Fibroblast of mammary gland (primary cell): ENCODE data around the gene PACS2.
"Not testable (repeated sequence)": the region's sequence is repeated elsewhere in the genome, so short reads cannot be mapped to it uniquely, and the experiment has no call there.

Experiments
- DNase-seq: peaks from one replicate; pipeline ENCODE4 v3.0.0-alpha.2; 2010; ENCODE audit warnings: low read depth
- H3K4me3 ChIP-seq: 2 replicates; pipeline ENCODE4 v1.5.1; 2011; ENCODE audit warnings: low read depth, mild to moderate bottlenecking, low read length, moderate library complexity; ENCODE audit not compliant: control insufficient read depth
- TF ChIP-seq, protein P1 (sequence below): conservative IDR thresholded peaks from 2 replicates; pipeline ENCODE4 v1.5.1; 2011; ENCODE audit warnings: low read depth, low read length, inconsistent platforms; ENCODE audit not compliant: control insufficient read depth, insufficient read depth

PACS2 gene

DNA sequence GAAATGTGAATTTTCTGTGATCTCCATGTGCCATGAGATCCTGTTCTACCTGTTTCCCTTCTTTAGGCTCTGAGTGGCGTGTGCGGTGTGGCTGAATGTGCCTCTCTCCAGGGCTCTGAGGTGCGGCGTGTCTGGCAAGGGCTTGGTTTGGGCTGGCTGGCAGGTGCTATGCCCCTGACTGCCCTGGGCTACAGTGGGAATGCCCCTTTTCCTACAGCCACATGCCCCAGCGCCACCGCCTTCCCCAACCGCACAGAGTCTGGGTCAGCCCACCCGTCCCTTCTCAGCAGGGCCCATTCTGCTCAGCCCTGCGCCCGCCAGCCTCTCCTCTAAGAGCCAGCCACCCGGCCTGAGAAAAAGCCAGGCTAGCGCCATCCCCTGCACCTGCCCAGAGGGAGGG lies 41.5 kb upstream of the PACS2 start:
- no peak for DNase-seq
- no peak overlapping the region for H3K4me3 ChIP-seq
- TF ChIP-seq, protein P1, sequence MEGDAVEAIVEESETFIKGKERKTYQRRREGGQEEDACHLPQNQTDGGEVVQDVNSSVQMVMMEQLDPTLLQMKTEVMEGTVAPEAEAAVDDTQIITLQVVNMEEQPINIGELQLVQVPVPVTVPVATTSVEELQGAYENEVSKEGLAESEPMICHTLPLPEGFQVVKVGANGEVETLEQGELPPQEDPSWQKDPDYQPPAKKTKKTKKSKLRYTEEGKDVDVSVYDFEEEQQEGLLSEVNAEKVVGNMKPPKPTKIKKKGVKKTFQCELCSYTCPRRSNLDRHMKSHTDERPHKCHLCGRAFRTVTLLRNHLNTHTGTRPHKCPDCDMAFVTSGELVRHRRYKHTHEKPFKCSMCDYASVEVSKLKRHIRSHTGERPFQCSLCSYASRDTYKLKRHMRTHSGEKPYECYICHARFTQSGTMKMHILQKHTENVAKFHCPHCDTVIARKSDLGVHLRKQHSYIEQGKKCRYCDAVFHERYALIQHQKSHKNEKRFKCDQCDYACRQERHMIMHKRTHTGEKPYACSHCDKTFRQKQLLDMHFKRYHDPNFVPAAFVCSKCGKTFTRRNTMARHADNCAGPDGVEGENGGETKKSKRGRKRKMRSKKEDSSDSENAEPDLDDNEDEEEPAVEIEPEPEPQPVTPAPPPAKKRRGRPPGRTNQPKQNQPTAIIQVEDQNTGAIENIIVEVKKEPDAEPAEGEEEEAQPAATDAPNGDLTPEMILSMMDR = no peak

GRCh38 chr14:105274637-105275036 lies 39.9 kb upstream of the PACS2 start:
- DNase-seq = no peak
- TF ChIP-seq, protein P1 = no peak
- no peak overlapping the region for H3K4me3 ChIP-seq

DNA sequence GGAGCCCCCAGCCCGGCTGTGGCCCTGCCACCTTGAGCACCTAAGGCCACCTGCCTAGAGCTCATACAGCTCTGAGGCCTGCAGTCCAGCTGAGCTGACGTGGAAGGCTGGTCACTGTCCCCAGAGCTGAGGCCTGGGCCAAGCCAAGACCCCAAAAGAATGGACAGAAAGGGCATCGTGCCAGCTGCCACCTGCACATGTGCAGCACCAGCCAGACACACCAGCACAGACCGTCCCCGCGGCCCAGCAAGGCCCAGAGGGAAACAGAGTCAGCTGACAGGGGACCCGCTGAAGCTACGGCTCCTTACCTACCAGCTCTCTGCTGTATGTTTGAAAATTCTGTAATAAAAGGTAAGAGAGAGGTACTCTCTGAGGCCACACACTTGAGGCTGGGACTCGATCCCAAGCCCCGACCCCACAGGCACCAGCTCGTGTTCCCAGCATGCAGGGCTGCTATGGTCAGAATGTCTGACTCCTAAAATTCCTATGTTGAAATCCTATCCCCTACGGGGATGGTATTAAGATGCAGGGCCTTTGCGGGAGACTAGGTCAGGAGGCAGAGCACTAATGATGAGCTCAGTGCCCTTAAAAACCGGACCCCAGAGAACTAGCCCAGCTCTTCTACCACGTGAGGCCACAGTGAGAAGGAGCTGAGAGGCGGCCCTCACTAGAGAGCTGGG lies 39.1 kb upstream of the PACS2 start:
- no peak overlapping the region for H3K4me3 ChIP-seq
- peak; percentile 94 for DNase-seq
- TF ChIP-seq, protein P1 = no peak

DNA sequence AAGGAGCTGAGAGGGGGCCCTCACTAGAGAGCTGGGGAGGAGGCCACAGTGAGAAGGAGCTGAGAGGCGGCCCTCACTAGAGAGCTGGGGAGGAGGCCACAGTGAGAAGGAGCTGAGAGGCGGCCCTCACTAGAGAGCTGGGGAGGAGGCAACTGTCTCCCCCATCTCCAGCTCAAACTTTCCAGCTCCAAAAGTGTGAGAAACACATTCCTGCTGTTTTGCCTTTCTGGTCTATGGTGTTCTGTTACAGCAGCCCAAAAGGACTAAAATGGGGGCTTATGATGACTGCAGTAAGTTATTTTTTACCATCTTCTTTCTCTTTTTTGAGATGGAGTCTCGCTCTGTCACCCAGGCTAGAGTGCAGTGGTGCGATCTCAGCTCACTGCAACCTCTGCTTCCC lies 37.1 kb upstream of the PACS2 start:
- not testable (repeated sequence) for DNase-seq, H3K4me3 ChIP-seq

DNA sequence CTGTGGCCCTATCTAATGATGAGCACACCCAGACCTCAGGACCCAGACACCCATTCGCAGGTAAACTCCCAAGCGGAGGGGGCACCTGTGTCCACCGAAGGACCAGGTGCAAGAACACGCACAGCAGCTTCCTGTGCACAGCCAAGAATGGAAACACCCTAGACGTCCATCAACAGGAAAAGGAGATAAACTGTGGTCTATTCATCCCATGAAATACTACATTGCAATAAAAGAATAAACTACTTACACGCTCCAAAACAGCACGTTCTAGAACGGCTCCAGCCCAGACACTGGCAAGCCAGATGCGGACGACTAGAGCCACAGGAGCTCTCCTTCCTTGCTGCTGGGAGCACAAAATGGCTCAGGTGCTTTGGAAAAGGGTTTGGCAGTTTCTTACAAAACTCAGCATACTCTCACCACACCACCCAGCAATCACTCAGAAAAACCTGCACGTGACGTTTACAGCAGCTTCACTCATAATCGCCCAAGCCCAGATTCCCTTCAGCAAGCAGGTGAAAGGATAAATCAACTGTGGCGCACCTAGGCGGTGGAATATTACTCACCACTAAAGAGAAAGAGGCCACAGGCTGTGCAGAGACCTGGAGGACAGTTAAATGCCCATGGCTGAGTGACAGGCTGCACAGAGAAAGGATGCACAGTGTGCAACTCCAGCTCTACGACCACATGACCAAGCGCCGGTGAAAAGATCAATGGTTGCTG lies 34.7 kb upstream of the PACS2 start:
- TF ChIP-seq, protein P1 = no peak
- DNase-seq = no peak
- no peak overlapping the region for H3K4me3 ChIP-seq

DNA sequence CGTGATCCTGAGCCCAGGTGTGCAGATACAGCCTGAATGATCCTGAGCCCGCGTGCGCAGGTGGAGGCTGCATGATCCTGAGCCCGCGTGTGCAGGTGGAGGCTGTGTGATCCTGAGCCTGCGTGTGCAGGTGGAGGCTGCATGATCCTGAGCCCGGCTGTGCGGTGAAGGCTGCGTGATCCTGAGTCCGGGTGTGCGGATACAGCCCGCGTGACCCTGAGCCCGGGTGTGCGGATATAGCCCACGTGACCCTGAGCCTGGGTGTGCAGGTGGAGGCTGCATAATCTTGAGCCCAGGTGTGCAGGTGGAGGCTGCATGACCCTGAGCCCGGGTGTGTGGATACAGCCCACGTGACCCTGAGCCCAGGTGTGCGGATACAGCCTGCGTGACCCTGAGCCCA lies 34.0 kb upstream of the PACS2 start:
- H3K4me3 ChIP-seq = no peak overlapping the region
- DNase-seq = no peak
- TF ChIP-seq, protein P1 = no peak

GRCh38 chr14:105281371-105282097 lies 33.0 kb upstream of the PACS2 start:
- H3K4me3 ChIP-seq = no peak overlapping the region
- DNase-seq = peak; percentile 77
- TF ChIP-seq, protein P1 = peak; percentile 83
